HG03575 (cell line): ENCODE data around the gene PARD3.

Source experiments
- ATAC-seq: cut with Tn5 transposase; IDR thresholded peaks from one replicate; pipeline ENCODE4 v1.9.1; 2021; ENCODE audit not compliant: unreplicated experiment, insufficient number of reproducible peaks, low FRiP score; ENCODE audit errors: extremely low read depth

Gene PARD3

DNA sequence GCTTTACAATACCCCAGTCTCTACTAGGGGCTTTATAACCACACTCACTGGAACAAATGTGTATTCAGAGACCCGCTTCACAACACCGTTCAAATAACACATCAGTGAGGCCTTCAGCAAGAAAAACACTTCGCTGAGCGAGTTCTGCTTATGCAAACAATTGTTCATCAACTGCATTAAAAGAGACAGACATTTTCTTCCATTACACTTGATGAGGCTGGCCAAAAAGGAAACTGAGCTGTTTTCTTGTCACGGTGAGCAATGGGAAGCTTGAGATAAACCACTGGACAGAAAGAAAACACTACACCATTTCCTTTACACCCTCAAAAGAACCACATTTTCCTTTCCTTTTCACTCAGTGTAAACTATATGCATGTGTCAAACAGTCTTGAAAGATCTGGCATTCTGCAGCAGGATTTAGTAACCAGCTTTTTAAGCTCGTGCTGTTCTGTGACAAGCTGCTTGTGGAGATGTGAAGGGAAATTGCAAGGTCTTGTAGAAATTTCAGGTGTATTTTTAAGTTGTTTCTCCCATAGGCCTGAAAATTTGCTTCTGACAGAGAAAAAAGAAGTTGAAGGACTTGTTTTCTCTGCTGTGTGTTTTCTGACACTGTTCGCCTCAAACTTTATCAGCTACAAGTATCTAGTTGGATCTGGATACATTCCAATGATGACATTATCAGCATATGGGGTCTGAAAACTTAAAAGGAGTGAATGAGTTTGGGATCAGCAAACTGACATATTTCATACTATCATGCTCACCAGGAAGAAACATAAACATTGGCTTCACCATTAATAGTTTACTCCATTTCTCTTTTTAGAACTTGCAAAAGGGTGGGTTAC lies 693.1 kb downstream of the PARD3 start:
- no peak for ATAC-seq

DNA sequence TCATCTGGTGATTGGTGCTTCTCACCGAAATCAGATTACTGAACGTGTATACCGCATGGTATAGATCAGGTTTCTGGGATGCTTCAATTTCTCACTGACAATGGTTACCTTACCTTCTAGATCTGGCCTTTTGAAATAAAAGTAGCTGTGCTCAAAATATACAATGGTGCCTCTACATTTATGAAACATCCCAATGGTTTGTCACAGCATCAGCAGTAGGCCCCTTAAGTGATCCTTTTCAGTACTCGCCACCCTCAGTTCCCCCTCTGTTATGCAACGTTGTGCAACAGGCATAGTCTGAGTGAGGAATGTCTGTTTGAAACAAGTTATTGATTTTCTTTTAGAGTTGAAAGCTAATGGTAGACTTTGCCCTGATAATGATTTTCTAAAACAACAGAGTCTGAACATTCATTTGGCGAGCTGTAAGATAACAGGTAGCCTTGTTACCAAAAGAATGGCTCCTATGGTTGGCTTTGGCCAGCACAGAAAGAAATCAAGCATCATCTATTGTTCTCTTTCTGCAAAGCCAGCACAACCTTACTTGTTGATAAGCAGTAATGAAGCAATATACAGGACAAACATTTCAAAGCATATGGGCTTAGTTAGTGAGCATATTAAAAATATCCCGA lies 693.9 kb downstream of the PARD3 start:
- ATAC-seq = no peak

GRCh38 chr10:34119456-34119855 lies 695.6 kb downstream of the PARD3 start:
- ATAC-seq = no peak

- no peak for ATAC-seq
Measured at GRCh38 chr10:34116681-34117271, 698.3 kb downstream of the PARD3 start.

GRCh38 chr10:34116220-34116641 lies 698.9 kb downstream of the PARD3 start:
- ATAC-seq = no peak

DNA sequence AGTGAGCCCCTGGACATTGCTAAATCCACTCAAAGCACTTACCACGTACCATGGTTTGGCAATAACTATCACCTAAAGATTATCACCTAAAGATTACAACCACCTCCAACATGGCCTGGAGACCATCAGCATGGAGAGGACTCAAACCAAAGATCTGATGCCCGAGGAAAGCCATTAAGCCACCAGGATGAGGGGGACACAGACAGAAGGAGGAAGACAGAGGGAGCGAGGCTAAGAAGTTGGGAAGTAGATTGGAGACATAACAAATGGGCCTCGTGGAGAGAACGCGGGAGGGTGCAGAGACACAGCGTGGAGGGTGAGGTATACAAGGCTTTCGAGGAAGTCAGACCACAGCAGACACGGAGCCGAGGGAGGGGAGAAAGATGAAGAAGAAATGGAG lies 700.2 kb downstream of the PARD3 start:
- no peak for ATAC-seq

DNA sequence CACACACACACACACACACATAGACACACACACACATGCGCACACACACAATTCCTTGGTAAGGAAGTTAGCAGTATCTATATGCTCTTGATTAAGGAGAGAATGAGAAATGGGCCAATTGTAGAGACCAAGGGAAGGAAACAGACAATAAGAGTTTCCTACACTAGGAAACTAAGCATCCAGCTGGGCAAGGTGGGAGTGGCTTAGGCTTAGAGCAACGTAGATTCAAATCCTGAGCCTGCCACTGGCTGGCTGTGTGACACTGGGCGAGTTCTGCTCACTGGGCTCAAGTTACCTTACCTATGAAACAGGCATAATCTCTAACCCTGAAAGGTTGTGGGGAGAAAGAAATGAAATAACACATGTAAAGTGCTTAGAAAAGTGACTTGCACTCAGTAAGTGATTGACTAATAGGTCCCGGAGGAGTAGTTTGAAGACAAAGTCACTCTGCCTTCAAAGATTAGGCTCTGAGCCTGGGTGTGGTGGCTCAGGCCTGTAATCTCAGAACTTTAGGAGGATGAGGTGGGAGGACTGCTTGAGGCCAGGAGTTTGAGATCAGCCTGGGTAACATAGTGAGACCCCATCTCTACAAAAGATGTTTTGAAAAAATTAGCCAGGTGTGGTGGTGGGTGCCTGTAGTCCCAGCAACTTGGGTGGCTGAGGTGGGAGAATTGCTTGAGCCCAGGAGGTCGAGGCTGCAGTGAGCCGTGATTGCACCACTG lies 701.4 kb downstream of the PARD3 start:
- ATAC-seq = no peak

GRCh38 chr10:34112171-34112782 lies 702.8 kb downstream of the PARD3 start:
- ATAC-seq = no peak

- ATAC-seq = no peak
Measured at GRCh38 chr10:34111179-34111578, 703.9 kb downstream of the PARD3 start.

DNA sequence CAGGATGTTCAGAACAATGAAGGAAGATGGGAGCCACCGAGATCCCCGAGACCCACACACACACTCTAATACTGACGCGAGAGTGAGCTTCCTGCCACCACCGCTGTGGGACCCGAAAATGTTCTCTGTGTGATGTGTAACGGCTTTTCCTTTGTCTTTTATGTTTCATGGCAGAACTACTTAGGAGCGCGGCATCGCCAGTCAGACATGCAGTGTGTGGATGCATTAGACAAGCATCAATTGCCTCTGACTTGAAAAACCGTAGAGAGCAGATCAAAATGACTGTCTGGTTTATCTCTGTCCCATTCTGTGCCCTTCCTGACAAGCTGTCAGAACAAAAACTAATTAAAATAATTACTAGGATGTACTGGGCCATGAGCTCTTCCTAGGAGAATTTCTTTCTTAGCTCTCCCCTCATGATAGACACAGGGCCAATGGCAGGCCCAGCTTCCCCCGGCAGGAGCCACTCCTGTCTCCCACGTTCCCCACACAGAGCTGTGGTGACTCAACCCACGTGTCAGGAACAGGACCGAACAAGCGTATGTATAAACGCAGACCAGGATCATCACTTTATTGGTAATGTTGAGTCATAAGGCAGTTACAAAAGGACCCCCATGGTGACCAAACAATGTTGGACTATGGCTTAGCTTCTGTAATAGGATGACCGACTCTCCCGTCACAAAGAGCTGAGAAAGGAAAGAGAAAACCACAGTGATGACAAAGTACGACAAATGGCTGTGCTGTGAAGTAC lies 705.0 kb downstream of the PARD3 start:
- ATAC-seq = no peak

DNA sequence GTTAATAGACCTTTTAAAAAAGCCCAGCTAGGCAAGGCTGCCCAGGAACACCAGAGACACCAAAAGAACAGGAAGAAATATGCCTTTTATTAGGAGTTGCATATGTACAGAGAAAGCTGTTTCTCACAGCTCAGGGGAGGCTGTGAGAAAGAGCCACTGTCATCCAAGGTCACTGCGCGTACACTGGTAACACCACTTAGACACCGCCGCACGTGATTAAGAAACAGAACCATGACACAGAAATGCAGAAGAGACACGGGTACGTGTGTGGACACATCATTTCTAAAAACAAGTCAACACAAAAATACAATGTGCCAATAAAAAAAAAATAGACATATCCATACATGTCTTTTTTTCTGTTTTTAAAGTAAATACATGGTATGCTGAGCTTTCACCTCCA lies 705.6 kb downstream of the PARD3 start:
- no peak for ATAC-seq

DNA sequence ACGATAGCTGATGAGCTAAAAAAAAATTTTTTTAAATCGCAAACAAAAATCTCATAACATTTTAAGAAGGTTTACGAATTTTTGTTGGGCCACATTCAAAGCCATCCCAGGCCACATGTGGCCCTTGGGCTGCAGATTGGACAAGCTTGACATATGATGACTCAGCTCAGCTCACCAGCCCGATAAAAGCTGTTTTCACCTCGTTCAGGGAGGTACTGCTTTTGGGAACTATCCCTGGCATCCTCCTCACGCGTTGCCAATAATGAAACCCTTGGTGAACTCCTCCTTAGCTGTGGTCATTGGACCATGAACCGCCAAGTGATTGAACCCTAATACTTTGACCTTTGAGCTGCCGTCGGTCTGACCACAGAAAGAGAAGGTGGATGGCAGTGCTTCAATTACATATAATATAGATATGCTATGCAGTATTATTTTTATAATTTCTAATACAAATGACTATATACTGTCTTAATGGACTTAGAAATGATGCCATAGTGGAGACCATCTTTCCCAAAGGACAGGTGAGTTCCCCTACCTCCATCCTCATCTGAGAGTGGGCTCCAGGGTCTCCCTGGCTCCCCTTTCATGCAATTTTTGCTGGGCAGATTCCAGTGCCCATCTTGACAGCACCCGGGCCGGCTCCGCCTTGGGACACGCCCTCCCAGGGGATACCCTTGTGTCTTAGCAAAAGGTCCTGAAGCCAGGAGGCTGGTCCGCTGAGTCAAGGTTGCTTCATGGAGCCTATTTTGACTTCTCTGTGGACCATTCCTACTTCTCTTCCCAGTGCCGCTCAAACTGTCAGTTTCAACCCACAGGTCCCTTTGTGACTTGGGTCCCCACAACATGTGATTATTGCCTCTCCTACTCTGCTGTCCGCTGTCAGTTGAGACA lies 707.2 kb downstream of the PARD3 start:
- ATAC-seq = no peak

GRCh38 chr10:34106356-34106885 lies 708.7 kb downstream of the PARD3 start:
- no peak for ATAC-seq

GRCh38 chr10:34104829-34105572 lies 710.1 kb downstream of the PARD3 start:
- ATAC-seq = no peak

GRCh38 chr10:34102893-34103506 lies 712.1 kb downstream of the PARD3 start:
- ATAC-seq = no peak

DNA sequence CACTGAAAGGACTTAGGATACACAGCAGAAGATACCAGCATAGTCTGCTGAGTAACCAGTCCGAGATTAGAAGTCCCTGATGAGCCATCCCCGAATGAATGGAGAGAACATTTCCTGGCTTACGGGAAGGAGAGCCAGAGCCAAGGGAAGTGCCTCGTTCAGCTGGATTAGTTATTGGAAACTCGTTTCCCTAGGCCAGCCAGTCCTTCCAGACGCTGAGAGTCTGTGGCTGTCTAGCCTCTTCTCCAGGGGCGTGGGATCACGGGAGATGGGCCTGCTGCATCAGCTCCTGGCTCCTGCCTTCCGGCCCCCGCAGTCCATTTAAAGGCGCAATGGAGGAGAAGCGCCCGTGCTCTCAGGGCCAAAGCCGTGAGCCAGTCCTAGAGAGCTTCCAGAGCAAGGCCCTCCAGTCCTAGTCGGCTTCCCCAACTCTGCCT lies 712.8 kb downstream of the PARD3 start:
- ATAC-seq = no peak
